DOHH2 (cell line): ENCODE data around the gene GYG1.
A peak's percentile ranks its signal among the peaks of the same experiment; 100 is the strongest.

Experiments used
- H3F3A ChIP-seq: fragments of 200-600 bp; sonication (generic), shearing (Covaris generic); 2 replicates; pipeline ENCODE4 v1.6.0; 2016; ENCODE audit warnings: antibody characterized with exemption, mild to moderate bottlenecking; ENCODE audit not compliant: control insufficient read depth, insufficient read depth
- H3K27ac ChIP-seq: fragments of 200-600 bp; sonication (generic); 2 replicates; pipeline ENCODE4 v1.5.1; 2014; ENCODE audit warnings: low read depth, mild to moderate bottlenecking, low read length, moderate library complexity
- H3K27me3 ChIP-seq: fragments of 200-600 bp; sonication (generic); 2 replicates; pipeline ENCODE4 v1.6.1; 2014; ENCODE audit warnings: mild to moderate bottlenecking, low read length, mixed read lengths; ENCODE audit not compliant: control insufficient read depth
- H3K36me3 ChIP-seq: fragments of 200-600 bp; sonication (generic); 2 replicates; pipeline ENCODE4 v1.6.1; 2014; ENCODE audit warnings: mild to moderate bottlenecking, low read length, moderate library complexity, mixed read lengths; ENCODE audit not compliant: control insufficient read depth
- H3K4me1 ChIP-seq: fragments of 200-600 bp; sonication (generic); 2 replicates; pipeline ENCODE4 v1.6.1; 2014; ENCODE audit warnings: mild to moderate bottlenecking, low read length, mixed read lengths; ENCODE audit not compliant: control insufficient read depth
- H3K4me2 ChIP-seq: fragments of 200-600 bp; sonication (generic); 2 replicates; pipeline ENCODE4 v1.6.0; 2014; ENCODE audit warnings: mild to moderate bottlenecking, low read length, moderate library complexity
- H3K4me3 ChIP-seq: fragments of 200-600 bp; sonication (generic); 2 replicates; pipeline ENCODE4 v1.5.1; 2014; ENCODE audit warnings: mild to moderate bottlenecking, low read length, mixed read lengths
- H3K79me2 ChIP-seq: fragments of 200-600 bp; sonication (generic); 2 replicates; pipeline ENCODE4 v1.6.1; 2014; ENCODE audit warnings: mild to moderate bottlenecking, low read length, mixed read lengths; ENCODE audit not compliant: control insufficient read depth
- H3K9me2 ChIP-seq: fragments of 200-600 bp; sonication (generic); replicated peaks from 2 replicates; pipeline ENCODE4 v1.6.1; 2014; ENCODE audit warnings: mild to moderate bottlenecking, low read length, mixed read lengths; ENCODE audit not compliant: control insufficient read depth
- H3K9me3 ChIP-seq: fragments of 200-600 bp; sonication (generic); 2 replicates; pipeline ENCODE4 v1.6.1; 2014; ENCODE audit warnings: antibody characterized with exemption, low read length, mixed read lengths; ENCODE audit not compliant: control insufficient read depth, insufficient read depth
- H4K20me1 ChIP-seq: fragments of 200-600 bp; sonication (generic); 2 replicates; pipeline ENCODE4 v1.6.0; 2014; ENCODE audit warnings: low read depth, mild to moderate bottlenecking, antibody characterized with exemption, low read length, moderate library complexity; ENCODE audit not compliant: control insufficient read depth, insufficient read depth
- EZH2phosphoT487 ChIP-seq: fragments of 200-600 bp; sonication (generic); IDR thresholded peaks from 2 replicates; pipeline ENCODE4 v1.6.1; 2017; ENCODE audit warnings: borderline replicate concordance, mild to moderate bottlenecking, antibody characterized with exemption, low read length, moderate library complexity, mixed read lengths
- TF ChIP-seq, protein P1 (sequence below): fragments of 200-600 bp; sonication (generic); IDR thresholded peaks from one replicate; pipeline ENCODE4 v1.5.1; 2014; ENCODE audit warnings: antibody characterized with exemption, mild to moderate bottlenecking, low read depth, low read length; ENCODE audit not compliant: poor library complexity, severe bottlenecking

The GYG1 gene

DNA sequence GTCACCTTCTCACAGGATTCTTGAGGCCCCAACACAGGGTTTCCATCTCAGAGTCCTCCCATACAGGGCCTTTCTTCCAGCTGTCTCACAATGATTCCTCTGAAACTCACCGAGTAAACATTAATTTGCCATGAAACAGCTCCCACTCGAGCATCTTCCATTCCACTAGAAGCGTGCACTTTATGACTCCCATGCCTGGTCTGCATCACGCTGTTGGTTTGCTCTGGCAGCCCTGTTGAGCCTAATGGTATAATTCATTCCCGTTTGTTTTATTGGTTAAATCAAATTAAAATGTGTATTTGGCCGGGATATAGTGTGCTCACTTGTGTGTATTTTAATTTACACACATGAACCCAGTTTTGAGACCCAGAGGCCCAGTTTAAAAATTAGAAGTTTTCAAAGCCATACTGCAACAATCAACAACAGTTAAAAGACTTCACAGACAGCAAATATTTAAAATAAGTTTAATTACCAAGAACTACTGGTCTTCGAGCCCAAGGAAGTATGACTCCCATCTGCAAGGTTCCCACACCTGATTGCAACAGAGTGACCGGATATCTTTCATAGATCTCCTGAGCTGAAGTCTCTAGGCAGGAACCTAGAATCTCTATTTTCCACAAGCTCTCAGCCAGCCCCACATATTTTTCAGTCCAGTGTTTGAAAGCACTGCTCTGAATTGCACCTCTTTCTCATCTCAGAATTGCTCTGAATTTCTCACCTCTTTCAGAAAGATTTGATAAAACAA lies 42.3 kb upstream of the GYG1 start:
- Histone ChIP-seq H3F3A (no peaks in the 10 kb centered on the region), H3K9me3 (no peaks in the 10 kb centered on the region), H3K4me1 (no peaks in the 10 kb centered on the region), H3K36me3 (no peaks in the 10 kb centered on the region), H3K27ac (no peak overlapping the region), H3K9me2 (no peaks in the 10 kb centered on the region), H3K79me2 (no peaks in the 10 kb centered on the region), H3K27me3 (no peaks in the 10 kb centered on the region), H4K20me1 (no peaks in the 10 kb centered on the region), H3K4me2 (no peak overlapping the region), H3K4me3 (no peak overlapping the region)
- TF ChIP-seq, protein P1, sequence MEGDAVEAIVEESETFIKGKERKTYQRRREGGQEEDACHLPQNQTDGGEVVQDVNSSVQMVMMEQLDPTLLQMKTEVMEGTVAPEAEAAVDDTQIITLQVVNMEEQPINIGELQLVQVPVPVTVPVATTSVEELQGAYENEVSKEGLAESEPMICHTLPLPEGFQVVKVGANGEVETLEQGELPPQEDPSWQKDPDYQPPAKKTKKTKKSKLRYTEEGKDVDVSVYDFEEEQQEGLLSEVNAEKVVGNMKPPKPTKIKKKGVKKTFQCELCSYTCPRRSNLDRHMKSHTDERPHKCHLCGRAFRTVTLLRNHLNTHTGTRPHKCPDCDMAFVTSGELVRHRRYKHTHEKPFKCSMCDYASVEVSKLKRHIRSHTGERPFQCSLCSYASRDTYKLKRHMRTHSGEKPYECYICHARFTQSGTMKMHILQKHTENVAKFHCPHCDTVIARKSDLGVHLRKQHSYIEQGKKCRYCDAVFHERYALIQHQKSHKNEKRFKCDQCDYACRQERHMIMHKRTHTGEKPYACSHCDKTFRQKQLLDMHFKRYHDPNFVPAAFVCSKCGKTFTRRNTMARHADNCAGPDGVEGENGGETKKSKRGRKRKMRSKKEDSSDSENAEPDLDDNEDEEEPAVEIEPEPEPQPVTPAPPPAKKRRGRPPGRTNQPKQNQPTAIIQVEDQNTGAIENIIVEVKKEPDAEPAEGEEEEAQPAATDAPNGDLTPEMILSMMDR, result no peak
- TF ChIP-seq EZH2phosphoT487, result no peak

DNA sequence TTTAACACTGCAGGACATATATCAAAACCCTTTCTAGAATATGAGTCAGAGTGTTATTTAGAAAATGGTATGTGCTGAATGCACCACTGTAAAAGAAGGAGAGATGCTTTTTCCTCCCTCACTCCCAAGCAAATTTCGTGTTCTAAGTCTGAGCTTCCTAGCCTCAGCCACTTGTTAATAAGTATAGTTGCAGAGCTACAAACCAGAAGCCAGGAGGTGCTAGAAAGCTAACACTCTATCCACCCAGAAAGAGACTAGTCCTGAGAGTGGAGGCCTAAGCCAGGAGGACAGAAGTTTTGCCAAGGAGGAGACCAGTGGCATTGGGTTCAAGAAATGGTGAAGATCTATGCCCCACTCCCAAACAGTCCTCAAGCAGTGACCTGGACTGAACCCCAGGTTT lies 40.5 kb upstream of the GYG1 start:
- no peaks in the 10 kb centered on the region for H3K79me2 ChIP-seq
- 0 out of 2 replicates have a peak, but pooled peaks cover 4% of the 10 kb centered on the region for H3K27me3 ChIP-seq
- H3K9me3 ChIP-seq, result no peaks in the 10 kb centered on the region
- no peak overlapping the region for H3K4me3 ChIP-seq
- no peak overlapping the region for H3K4me2 ChIP-seq
- TF ChIP-seq, protein P1, result peak; percentile 18
- no peak for TF ChIP-seq EZH2phosphoT487
- H3K4me1 ChIP-seq, result no peaks in the 10 kb centered on the region; the same call in 1 of the 2 replicates
- H4K20me1 ChIP-seq, result no peaks in the 10 kb centered on the region
- no peaks in the 10 kb centered on the region for H3K9me2 ChIP-seq
- no peaks in the 10 kb centered on the region for H3F3A ChIP-seq
- H3K36me3 ChIP-seq, result no peaks in the 10 kb centered on the region
- no peak overlapping the region for H3K27ac ChIP-seq

DNA sequence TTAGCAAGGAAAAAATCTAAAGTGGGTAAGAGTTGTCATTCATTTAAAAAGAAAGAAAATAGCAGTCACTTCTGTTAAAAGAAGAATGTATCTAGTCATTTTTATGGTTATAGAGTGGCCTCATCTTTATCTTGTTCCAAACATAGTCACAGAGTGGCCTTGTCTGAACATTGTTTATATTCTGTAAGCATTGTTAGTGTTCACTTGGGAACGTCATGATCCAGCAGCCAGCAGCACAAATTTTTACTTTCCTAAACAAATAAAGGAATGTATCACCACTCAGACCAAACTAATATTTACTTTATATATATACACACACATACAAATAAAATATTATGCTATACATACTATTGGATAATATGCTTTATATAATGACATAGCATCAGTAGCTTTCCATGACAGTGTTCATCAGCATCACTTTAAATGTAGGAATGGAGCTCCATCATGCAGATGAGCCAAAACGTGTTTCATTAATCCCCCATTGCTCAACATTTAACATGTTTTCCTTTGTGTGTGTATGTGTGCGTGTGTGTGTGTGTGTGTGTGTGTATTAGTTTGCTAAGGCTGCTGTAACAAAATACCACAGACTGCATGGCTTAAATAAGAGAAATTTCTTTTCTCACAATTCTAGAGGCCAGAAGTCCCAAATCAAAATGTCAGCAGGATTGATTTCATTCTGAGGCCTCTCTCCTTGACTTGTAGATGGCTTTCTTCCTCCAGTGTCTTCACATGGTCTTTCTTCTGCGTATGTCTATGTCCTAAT lies 39.6 kb upstream of the GYG1 start:
- no peak overlapping the region for H3K4me3 ChIP-seq
- no peaks in the 10 kb centered on the region for H3K9me2 ChIP-seq
- no peaks in the 10 kb centered on the region for H3K9me3 ChIP-seq
- H4K20me1 ChIP-seq, result no peaks in the 10 kb centered on the region
- no peaks in the 10 kb centered on the region for H3F3A ChIP-seq
- H3K27ac ChIP-seq, result no peak overlapping the region
- no peaks in the 10 kb centered on the region for H3K36me3 ChIP-seq
- H3K4me1 ChIP-seq, result no peaks in the 10 kb centered on the region; the same call in 1 of the 2 replicates
- TF ChIP-seq EZH2phosphoT487, result no peak
- H3K79me2 ChIP-seq, result no peaks in the 10 kb centered on the region
- 0 out of 2 replicates have a peak, but pooled peaks cover 4% of the 10 kb centered on the region for H3K27me3 ChIP-seq
- no peak overlapping the region for H3K4me2 ChIP-seq

DNA sequence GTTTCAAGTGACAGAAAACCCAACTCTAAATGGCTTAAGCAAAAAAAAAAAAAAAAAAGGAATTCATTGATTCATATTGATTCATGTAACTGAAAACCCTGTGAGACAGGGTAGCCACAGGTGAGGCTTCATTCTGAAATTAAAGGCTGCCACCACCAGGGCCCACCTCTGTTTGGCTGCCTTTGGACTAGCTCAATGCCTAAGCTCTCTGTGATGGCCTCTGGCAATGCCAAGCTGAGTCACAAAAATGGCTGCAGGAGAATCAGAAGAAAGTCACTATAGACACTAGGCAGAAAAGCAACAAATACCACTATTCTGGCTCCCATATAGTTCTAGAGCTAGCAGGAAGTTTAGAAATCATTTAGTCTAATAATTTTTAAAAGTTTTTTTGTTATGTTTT lies 38.2 kb upstream of the GYG1 start:
- Histone ChIP-seq H3K4me3 (no peak overlapping the region), H4K20me1 (no peaks in the 10 kb centered on the region), H3K79me2 (no peaks in the 10 kb centered on the region), H3F3A (no peaks in the 10 kb centered on the region), H3K4me2 (no peak overlapping the region), H3K36me3 (no peaks in the 10 kb centered on the region), H3K4me1 (peaks cover 3% of the 10 kb centered on the region; the same call in 1 of the 2 replicates), H3K27me3 (0 out of 2 replicates have a peak, but pooled peaks cover 4% of the 10 kb centered on the region), H3K9me2 (no peaks in the 10 kb centered on the region), H3K9me3 (no peaks in the 10 kb centered on the region), H3K27ac (no peak overlapping the region)
- TF ChIP-seq, protein P1, result no peak
- TF ChIP-seq EZH2phosphoT487, result no peak
